Measurements from ENCODE around the gene CDH23. TPM values are rescaled to one million over a fixed set of nuclear protein-coding genes. Genes with fewer than 3 reads are reported as not detected.

Gene CDH23
- polyA plus RNA-seq, 2 of the 4 experiments (the other 2 are of a cell fraction), result 1.1 to 2.3 TPM

DNA sequence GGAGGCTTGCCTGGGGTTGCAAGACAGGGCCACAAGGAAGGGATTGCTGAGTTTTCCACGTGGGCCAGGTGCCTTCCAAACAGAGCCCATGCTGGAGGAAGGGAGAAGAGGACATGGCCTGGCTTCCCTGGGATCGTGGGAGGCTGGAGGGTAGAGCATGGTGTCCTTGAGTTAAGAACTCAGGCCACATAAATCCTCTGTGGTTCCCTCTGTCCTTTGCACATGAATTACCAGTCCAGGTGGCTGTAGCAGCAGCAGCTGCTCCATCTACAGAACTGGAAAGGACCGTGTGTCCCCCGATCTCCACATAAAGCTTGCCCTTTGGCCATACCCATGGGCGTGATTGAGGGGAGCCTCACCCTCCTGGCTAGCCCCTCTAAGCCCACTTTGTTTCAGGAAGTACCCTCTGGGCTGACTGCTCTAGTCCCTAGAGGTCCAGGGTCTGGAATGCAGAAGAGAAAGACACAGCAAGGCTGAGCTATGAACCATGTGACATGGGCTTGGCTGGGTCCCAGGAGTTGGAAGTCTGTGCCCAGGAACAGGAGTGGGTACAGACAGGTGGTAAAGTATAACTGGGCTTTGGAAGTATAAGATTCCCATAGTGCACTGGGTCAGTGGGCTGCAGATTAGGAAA lies 237.9 kb downstream of the CDH23 start:
- no peak for ATAC-seq
- Histone ChIP-seq H3K4me1 (no peaks in the 10 kb centered on the region), H3K27ac (no peak overlapping the region), H3K4me3 (no peak overlapping the region), H3K9me3 (no peaks in the 10 kb centered on the region), H3K4me2 (no peak overlapping the region)
- POLR2A ChIA-PET, result no interaction called here
- CTCF ChIA-PET, result interaction anchor here (0.8 kb wide), 1 partner anchor 26 kb away, joined by 3 read pairs; no protein-coding TSS in a partner anchor
- no peak for FAIRE-seq
- DNase-seq (ENCODE audit: low read depth in 1 of 2, low spot score in 1 of 2), result no peak
- 42% methylated on average over 5 of the region's 5 CpGs for WGBS (ENCODE audit: missing lambda C conversion rate)
- TF ChIP-seq MAFK (IDR thresholded peaks at IDR 0.05; ENCODE audit: partially characterized antibody) (no peak), CBX2 (IDR thresholded peaks at IDR 0.05; ENCODE audit: borderline replicate concordance, low read depth) (no peak), CHD4 (IDR thresholded peaks at IDR 0.05; ENCODE audit: borderline replicate concordance) (no peak), RFX5 (IDR thresholded peaks at IDR 0.05) (no peak), TP53 (CRISPR knock-in tag; IDR thresholded peaks at IDR 0.05) (no peak)

DNA sequence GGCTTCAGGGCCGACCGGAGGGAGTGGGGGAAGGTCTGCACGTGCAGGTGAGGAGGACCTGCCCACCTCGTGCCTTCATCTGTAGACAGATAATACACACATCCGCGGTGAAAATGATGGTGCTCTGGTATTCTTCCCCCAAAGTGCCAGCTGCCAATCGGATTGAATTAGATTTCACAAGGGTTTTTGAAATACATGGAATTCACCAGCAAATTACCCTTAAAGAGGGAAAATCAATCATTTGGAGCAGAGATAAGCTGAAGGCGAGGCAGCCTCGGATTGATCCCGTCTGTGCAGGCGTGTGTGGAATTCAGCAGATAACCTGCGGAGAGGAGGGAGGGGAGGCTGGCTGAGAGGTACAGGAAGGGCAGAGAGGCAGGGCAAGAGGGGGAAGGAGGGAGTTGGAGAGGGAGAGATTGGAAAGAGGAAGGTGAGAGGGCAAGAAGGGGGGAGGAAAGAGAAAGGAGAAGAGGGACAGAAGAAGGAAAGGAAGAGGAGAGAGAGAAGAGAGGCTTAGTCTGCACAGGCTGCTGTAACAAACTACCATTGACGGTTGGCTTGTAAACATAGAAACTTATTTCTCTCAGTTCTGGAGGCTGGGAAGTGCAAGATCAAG lies 238.6 kb downstream of the CDH23 start:
- POLR2A ChIA-PET, result no interaction called here
- no peaks in the 10 kb centered on the region for H3K4me1 ChIP-seq
- FAIRE-seq (no peak), DNase-seq (ENCODE audit: low read depth in 1 of 2, low spot score in 1 of 2) (no peak), ATAC-seq (no peak)
- H3K4me3 ChIP-seq, result no peak overlapping the region
- TF ChIP-seq MAZ (IDR thresholded peaks at IDR 0.05; ENCODE audit: borderline replicate concordance, low read depth, low read length) (no peak), RAD21 (conservative IDR thresholded peaks at IDR 0.05 in 1 of 2, IDR thresholded peaks at IDR 0.05 in 1 of 2) (no peak), RNF2 (IDR thresholded peaks at IDR 0.05; ENCODE audit: borderline replicate concordance, low read depth) (no peak), SREBF2 (IDR thresholded peaks at IDR 0.05) (no peak), HDAC2 (IDR thresholded peaks at IDR 0.05) (no peak), HOXB5 (CRISPR knock-in tag; IDR thresholded peaks at IDR 0.05) (no peak), KDM5A (IDR thresholded peaks at IDR 0.05) (no peak), EHMT2 (IDR thresholded peaks at IDR 0.05; ENCODE audit: low read depth) (no peak), KDM1A (IDR thresholded peaks at IDR 0.05; ENCODE audit: low read depth) (no peak), JUNB (IDR thresholded peaks at IDR 0.05) (no peak)
- TF ChIP-seq, protein P1, sequence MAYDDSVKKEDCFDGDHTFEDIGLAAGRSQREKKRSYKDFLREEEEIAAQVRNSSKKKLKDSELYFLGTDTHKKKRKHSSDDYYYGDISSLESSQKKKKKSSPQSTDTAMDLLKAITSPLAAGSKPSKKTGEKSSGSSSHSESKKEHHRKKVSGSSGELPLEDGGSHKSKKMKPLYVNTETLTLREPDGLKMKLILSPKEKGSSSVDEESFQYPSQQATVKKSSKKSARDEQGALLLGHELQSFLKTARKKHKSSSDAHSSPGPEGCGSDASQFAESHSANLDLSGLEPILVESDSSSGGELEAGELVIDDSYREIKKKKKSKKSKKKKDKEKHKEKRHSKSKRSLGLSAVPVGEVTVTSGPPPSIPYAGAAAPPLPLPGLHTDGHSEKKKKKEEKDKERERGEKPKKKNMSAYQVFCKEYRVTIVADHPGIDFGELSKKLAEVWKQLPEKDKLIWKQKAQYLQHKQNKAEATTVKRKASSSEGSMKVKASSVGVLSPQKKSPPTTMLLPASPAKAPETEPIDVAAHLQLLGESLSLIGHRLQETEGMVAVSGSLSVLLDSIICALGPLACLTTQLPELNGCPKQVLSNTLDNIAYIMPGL (CRISPR knock-in tag; IDR thresholded peaks at IDR 0.05; ENCODE audit: borderline replicate concordance), result no peak
- TF ChIP-seq, protein P2, sequence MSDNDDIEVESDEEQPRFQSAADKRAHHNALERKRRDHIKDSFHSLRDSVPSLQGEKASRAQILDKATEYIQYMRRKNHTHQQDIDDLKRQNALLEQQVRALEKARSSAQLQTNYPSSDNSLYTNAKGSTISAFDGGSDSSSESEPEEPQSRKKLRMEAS (IDR thresholded peaks at IDR 0.05), result no peak
- CTCF ChIA-PET, result interaction anchor here (0.6 to 0.8 kb wide), 2 partner anchors 26 to 238 kb away, joined by 3 read pairs; no protein-coding TSS in a partner anchor
- H3K4me2 ChIP-seq, result no peak overlapping the region
- H3K9me3 ChIP-seq, result no peaks in the 10 kb centered on the region
- H3K27ac ChIP-seq, result no peak overlapping the region
- WGBS (ENCODE audit: missing lambda C conversion rate), result 58% methylated on average over 13 of the region's 13 CpGs

DNA sequence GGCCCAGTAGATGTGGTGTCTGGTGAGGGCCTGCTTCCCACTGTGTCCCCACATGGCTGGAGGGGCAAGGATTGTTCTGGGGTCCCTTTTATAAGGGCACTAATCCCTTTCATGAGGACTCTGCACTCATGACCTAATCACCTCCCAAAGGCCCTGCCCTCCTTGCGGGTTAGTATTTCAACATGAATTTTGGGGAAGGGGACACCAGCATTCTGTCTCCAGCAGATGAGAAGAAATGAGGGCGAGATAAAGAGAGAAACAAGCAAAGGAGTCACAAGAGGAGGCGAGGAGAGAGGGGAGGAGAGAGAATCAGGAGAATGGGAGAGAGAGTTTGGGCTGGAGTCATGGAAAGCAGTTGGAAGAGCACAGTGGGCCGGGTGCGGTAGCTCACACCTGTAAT lies 239.1 kb downstream of the CDH23 start:
- Histone ChIP-seq H3K9me3 (no peaks in the 10 kb centered on the region), H3K4me2 (no peak overlapping the region), H3K4me3 (no peak overlapping the region), H3K27ac (no peak overlapping the region), H3K4me1 (no peaks in the 10 kb centered on the region)
- no peak for DNase-seq (ENCODE audit: low read depth in 1 of 2, low spot score in 1 of 2)
- ChIA-PET CTCF (interaction anchor here (0.6 to 1.8 kb wide), 3 partner anchors 12 to 238 kb away, joined by 3 to 6 read pairs (median 4); no protein-coding TSS in a partner anchor), POLR2A (no interaction called here)
- ATAC-seq, result no peak
- TF ChIP-seq HOXB13 (CRISPR knock-in tag; IDR thresholded peaks at IDR 0.05; ENCODE audit: low read depth), result no peak
- TF ChIP-seq, protein P3, sequence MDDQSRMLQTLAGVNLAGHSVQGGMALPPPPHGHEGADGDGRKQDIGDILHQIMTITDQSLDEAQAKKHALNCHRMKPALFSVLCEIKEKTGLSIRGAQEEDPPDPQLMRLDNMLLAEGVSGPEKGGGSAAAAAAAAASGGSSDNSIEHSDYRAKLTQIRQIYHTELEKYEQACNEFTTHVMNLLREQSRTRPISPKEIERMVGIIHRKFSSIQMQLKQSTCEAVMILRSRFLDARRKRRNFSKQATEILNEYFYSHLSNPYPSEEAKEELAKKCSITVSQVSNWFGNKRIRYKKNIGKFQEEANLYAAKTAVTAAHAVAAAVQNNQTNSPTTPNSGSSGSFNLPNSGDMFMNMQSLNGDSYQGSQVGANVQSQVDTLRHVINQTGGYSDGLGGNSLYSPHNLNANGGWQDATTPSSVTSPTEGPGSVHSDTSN (IDR thresholded peaks at IDR 0.05), result no peak
- no peak for TF ChIP-seq ZFP36 (IDR thresholded peaks at IDR 0.05; ENCODE audit: borderline replicate concordance, partially characterized antibody)
- TF ChIP-seq, protein P4, sequence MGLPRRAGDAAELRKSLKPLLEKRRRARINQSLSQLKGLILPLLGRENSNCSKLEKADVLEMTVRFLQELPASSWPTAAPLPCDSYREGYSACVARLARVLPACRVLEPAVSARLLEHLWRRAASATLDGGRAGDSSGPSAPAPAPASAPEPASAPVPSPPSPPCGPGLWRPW (IDR thresholded peaks at IDR 0.05), result no peak
- no peak for TF ChIP-seq FOSL2 (IDR thresholded peaks at IDR 0.05)
- TF ChIP-seq FOSL2 (CRISPR knock-in tag; IDR thresholded peaks at IDR 0.05), result no peak
- TF ChIP-seq HOXB5 (CRISPR knock-in tag; IDR thresholded peaks at IDR 0.05), result no peak
- no peak for TF ChIP-seq POLR2AphosphoS2 (conservative IDR thresholded peaks at IDR 0.05; ENCODE audit: low read length)
- WGBS (ENCODE audit: missing lambda C conversion rate), result 72% methylated on average over 5 of the region's 5 CpGs
- FAIRE-seq, result no peak

All from A549 (cell line).